Motor neuron (in vitro differentiated cells): ENCODE measurements around the gene C19orf25. TPM values are rescaled to one million over a fixed set of nuclear protein-coding genes. Genes with fewer than 3 reads are reported as not detected.
"Not testable (repeated sequence)": the region's sequence is repeated elsewhere in the genome, so short reads cannot be mapped to it uniquely, and the experiment has no call there.

Experiments used
- ATAC-seq, 8 experiments: fragments of 200-7000 bp; cut with Tn5 transposase; replicated peaks in 6 of 8; 2 replicates each; pipeline ENCODE4 v1.8.0; 2021; ENCODE audit warnings: mild to moderate bottlenecking in 8 of 8, moderate library complexity in 8 of 8
- H3K27ac ChIP-seq, 2 donors: fragments of 250-450 bp; sonication (Bioruptor Pico); 2 replicates each; pipeline ENCODE4 v1.9.0; 2021; ENCODE audit warnings: antibody characterized with exemption in 2 of 2, mild to moderate bottlenecking in 2 of 2, moderate library complexity in 1 of 2
- H3K4me1 ChIP-seq, 2 donors: fragments of 250-450 bp; sonication (Bioruptor Pico); replicated peaks in 1 of 2; 2 replicates each; pipeline ENCODE4 v1.6.1; 2021; ENCODE audit warnings: antibody characterized with exemption in 2 of 2, mild to moderate bottlenecking in 2 of 2, moderate library complexity in 1 of 2
- H3K4me3 ChIP-seq, 5 donors: fragments of 250-450 bp; sonication (Bioruptor Pico); 2 replicates each; pipeline ENCODE4 v1.9.0; 2021; ENCODE audit warnings: antibody characterized with exemption in 5 of 5, mild to moderate bottlenecking in 5 of 5, moderate library complexity in 4 of 5
- WGBS, 10 experiments: fragments of 450-650 bp; shearing (Covaris generic); methylation state at CpG; one replicate each; pipeline ENCODE4 v1.0.0; 2022; 5-methylcytosine and 5-hydroxymethylcytosine counted together
- in situ Hi-C, 9 experiments: fragments of 400-800 bp; cut with MboI; loops; one replicate each; pipeline ENCODE4 v1.15.0; 2021; ENCODE audit warnings: low sequenced_read_pairs in 9 of 9, low pct_unique_long_range_greater_than_20kb in 2 of 9; ENCODE audit not compliant: unreplicated experiment in 9 of 9
- total RNA-seq, 8 experiments: library from RNA; unstranded; fragments of 300-600 nt; gene quantifications; 2 replicates each; pipeline versions ENCODE4 v1.2.3 to v1.2.4, GENCODE V29; 2022

C19orf25 gene
- total RNA-seq, 8 experiments from 2014 or later = 27.2 to 34.3 (median 32.7) TPM

DNA sequence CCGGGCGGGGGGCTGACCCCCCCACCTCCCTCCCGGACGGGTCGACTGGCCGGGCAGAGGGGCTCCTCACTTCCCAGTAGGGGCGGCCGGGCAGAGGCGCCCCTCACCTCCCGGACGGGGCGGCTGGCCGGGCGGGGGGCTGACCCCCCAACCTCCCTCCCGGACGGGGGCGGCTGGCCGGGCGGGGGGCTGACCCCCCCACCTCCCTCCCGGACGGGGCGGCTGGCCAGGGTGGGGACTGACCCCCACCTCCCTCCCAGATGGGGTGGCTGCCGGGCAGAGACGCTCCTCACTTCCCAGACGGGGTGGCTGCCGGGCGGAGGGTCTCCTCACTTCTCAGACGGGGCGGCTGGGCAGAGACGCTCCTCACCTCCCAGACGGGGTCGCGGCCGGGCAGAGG lies 20.2 kb upstream of the C19orf25 start:
- no CpG with 5 or more reads among the region's 34 CpGs for WGBS, 10 experiments

DNA sequence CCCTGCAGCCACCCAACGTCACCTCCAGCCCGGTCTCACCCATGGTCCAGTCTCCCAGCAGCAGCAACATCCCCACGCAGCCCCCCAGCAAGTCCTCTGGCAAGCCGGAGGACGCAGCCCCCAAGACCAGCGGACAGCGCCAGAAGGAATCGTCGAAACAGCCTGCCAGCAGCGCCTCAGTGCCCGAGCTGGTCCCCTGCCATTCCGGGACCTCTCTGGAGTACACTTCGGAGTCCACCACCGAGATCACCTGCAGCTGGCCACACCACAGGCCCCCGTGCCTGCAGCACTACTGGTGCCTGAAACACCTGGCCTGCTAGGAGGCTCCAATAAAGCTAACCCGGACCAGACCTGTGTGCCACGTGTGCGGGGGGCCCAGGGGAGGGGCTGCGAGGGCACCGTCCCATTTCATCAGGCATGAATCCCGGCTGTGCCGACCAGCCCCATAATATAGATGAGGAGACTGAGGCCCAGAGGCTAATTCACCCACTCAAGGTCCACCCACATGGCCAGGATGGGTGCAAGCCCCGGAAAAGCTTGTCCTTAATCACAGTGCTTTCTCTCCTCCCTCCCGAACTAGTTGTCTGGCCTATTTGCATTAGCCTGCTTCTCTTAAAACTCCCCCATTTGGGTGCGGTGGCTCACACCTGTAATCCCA lies 18.7 kb upstream of the C19orf25 start:
- 40 to 100% (median 74%) methylated on average over 1 to 7 of the region's 25 CpGs; no CpG with 5 or more reads in 3 of the 10 experiments for WGBS, 10 experiments
- no peak overlapping the region for H3K27ac ChIP-seq
- ATAC-seq = no peak
- in situ Hi-C loops = no loop called here
- peaks cover 12 to 20% of the 10 kb centered on the region in 2 donors for H3K4me1 ChIP-seq
- H3K4me3 ChIP-seq = no peak overlapping the region

More for the DNA sequence above, 20.2 kb upstream of the C19orf25 start:
- peaks cover 15 to 17% of the 10 kb centered on the region in 2 donors for H3K4me1 ChIP-seq
- H3K27ac ChIP-seq, in situ Hi-C loops, H3K4me3 ChIP-seq, ATAC-seq: not testable (repeated sequence)

DNA sequence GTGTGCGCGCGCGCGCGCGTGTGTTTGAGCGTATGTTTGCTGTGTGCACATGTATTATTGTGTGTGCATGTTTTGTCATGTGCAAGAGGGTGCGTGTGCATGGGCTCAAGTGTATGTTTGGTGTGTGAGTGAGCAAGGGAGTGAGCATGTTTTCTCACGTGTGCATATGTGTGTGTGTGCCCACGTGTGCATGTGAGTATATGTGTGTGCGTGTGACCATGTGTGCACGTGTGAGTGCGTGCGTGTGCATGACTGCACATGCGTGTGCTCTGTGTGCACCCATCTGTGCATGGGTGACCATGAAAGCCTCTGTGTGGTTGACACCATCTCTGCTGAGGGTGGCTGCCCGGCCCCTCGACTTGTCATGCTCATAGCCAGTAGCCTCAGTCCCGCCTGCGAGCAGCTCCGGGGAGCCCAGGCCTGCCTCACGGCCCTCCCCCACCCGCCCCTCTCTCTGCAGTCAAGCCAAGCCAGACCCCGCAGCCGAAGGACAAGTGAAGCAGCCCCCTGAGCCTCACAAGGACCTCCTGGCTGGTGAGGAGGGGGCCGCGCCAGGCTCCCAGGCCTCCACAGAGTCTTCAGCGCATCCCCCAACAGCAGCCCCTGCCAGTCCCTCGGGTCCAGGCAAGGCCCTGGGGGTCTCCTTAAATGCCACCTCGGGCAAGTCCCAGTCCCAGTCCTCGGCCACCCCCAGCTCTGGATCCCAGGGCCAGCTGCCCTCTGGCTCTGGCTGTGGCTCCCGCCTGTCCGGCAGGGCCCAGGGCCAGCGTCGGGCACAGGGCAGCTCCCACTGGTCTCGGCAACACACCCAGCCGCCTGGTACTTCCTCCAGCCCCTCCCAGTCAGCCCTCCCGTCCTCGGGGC lies 17.9 kb upstream of the C19orf25 start:
- in situ Hi-C loops = no loop called here
- Histone ChIP-seq H3K4me1 (peaks cover 12 to 21% of the 10 kb centered on the region in 2 donors), H3K4me3 (no peak overlapping the region), H3K27ac (no peak overlapping the region)
- ATAC-seq = peak in 5 of 8 experiments; percentile 8 to 20 (median 15)
- 63 to 100% (median 82%) methylated on average over 2 to 8 of the region's 39 CpGs; no CpG with 5 or more reads in 7 of the 10 experiments for WGBS, 10 experiments

DNA sequence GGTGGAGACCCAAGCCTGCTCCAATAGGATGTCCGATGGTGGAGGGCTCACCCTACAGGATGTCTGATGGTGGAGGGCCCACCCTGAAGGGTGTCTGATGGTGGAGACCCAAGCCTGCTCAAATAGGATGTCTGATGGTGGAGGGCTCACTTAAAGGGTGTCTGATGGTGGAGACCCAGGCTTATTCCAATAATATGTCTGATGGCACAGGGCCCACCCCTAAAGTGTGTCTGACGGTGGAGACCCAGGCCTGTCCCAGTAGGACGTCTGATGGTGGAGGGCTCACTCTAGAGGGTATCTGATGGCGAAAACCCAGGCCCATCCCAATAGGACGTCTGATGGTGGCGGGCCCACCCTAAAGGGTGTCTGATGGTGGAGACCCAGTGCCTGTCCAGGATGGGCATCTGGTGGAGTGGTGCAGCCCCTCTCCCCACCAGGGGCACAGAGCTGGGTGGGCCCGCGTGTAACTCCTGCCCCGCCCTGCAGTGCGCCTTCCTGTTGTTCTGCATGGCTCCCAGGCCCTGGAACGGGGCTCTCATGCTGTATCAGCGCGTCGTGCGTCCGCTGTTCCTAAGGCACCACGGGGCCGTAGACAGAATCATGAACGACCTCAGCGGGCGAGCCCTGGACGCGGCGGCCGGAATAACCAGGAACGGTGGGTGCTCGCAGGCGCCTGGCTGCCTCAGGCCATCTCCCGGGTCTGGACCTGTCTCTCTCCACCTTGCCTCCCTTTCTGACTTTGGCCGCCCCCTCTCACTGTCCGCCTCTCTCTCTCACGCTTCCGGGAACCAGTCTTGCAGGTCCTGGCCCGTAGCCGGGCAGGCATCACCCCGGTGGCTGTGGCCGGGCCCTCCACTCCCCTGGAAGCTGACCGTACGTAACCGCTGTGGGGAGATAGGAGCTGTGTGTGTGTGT lies 17.0 kb upstream of the C19orf25 start:
- peaks cover 12 to 21% of the 10 kb centered on the region in 2 donors for H3K4me1 ChIP-seq
- ATAC-seq = peak in 3 of 8 experiments; percentile 2 to 5 (median 3)
- no peak overlapping the region for H3K27ac ChIP-seq
- H3K4me3 ChIP-seq = no peak overlapping the region
- WGBS, 10 experiments = 28 to 68% (median 40%) methylated on average over 2 to 10 of the region's 40 CpGs; no CpG with 5 or more reads in 7 of the 10 experiments
- in situ Hi-C loops = no loop called here

DNA sequence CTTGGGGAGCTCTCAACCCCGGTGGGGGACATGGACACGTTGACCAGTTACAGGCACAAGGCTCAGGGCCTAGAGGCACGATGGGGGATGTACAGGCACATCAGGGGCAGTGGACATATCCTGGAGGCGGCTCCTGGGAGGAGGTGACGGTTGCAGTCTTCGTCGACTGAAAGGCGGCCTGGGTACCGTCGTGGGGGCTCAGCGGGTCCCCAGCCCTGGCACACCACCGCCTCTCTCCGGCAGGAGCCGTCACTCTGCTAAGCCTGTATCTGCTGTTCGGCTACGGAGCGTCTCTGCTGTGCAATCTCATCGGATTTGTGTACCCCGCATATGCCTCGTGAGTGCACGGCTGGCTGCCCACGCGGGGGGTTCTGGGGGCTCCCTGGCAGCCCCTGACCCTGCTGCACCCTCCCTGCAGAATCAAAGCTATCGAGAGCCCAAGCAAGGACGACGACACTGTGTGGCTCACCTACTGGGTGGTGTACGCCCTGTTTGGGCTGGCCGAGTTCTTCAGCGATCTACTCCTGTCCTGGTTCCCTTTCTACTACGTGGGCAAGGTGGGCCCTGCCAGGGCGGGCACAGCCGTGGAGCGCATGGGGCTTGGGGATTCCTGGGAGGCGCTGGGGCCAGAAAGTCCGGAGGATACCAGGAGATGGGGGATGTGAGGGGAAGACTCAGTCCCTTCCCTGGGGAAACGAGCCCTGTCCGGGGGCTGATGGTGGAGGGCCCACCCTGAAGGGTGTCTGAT lies 16.2 kb upstream of the C19orf25 start:
- WGBS, 10 experiments = 63 to 100% (median 80%) methylated on average over 1 to 7 of the region's 37 CpGs; no CpG with 5 or more reads in 5 of the 10 experiments
- peaks cover 12 to 21% of the 10 kb centered on the region in 2 donors for H3K4me1 ChIP-seq

DNA sequence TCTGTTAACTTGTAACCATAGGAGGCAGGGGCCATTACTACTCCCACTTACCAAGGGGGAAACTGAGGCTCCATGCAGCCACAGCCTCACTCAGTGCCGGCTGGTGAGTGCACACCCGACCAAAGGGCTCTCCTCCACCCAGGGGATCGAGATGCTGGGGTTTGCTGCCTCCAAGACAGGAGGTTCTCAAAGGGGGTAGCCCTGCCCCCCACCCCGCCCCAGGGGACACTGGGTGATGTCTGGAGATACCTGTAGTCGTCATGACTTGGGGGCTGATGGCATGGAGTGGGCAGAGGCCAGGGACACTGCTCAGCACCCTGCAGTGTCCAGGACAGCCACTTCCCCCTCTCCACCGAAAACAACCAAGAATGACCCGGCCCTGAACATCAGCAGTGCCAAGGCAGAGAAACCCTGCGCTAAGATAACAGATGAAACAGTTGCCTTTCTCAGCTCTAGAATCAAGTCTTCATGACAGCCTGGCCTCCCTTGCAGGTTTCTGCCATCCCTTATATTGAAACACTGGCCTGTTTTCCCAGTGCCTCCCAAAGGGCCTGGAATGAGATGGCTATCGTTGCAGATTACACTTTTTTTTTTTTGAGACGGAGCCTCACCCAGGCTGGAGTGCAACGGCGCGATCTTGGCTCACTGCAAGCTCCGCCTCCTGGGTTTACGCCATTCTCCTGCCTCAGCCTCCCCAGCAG lies 15.2 kb upstream of the C19orf25 start:
- in situ Hi-C loops = no loop called here
- Histone ChIP-seq H3K4me1 (peaks cover 19 to 28% of the 10 kb centered on the region in 2 donors), H3K27ac (no peak overlapping the region), H3K4me3 (no peak overlapping the region)
- ATAC-seq = no peak
- 70 to 90% (median 75%) methylated on average over 2 of the region's 15 CpGs; no CpG with 5 or more reads in 7 of the 10 experiments for WGBS, 10 experiments

More for the DNA sequence above, 16.2 kb upstream of the C19orf25 start:
- no peak for ATAC-seq
- H3K27ac ChIP-seq = no peak overlapping the region
- in situ Hi-C loops = no loop called here
- no peak overlapping the region for H3K4me3 ChIP-seq

DNA sequence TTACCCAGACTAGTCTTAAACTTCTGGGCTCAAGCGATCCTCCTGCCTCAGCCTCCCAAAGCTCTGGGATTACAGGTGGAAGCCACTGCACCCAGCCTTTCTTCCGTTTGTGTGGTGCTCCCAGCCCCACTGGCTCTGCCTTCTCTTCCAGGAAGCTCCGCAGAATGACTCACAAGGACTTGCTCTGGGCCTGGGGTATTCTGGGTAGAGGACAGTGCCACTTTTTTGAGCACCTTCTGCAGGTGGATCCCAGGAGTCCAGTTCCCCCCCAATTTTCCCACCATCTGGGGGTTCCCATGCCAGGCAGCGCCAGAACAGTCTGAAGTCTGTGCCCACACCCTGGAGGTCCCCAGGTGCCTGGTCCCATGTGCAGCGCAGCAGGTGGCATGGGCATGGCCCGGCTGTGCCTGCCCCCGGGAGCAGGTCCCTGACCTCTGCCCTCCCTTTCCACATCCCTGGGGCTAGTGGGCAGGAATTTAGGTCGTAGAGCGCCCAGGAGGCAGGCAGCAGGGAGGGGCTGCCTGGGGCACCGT lies 13.5 kb upstream of the C19orf25 start:
- no peak overlapping the region for H3K27ac ChIP-seq
- H3K4me1 ChIP-seq = peaks cover 15 to 23% of the 10 kb centered on the region in 2 donors
- no peak overlapping the region for H3K4me3 ChIP-seq
- in situ Hi-C loops = no loop called here
- ATAC-seq = no peak
- WGBS, 10 experiments = 36 to 80% (median 45%) methylated on average over 1 to 4 of the region's 10 CpGs; no CpG with 5 or more reads in 4 of the 10 experiments

DNA sequence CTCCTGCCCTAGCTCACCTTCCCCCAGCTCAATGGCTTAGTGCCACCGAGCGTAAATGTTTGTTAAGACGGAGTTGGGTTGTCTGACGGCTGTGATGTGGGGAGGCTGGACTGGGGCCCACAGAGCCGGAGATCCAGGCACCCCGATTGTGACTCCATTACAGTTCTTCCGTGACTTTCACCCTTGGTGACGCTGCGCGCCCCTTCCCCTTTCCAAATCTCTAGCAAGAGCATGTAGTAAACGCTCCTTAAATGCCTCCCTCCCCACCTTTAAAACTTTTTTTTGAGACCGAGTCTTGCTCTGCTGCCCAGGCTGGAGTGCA lies 12.8 kb upstream of the C19orf25 start:
- WGBS, 10 experiments = 17 to 81% (median 58%) methylated on average over 1 to 6 of the region's 12 CpGs; no CpG with 5 or more reads in 4 of the 10 experiments
- ATAC-seq = no peak

DNA sequence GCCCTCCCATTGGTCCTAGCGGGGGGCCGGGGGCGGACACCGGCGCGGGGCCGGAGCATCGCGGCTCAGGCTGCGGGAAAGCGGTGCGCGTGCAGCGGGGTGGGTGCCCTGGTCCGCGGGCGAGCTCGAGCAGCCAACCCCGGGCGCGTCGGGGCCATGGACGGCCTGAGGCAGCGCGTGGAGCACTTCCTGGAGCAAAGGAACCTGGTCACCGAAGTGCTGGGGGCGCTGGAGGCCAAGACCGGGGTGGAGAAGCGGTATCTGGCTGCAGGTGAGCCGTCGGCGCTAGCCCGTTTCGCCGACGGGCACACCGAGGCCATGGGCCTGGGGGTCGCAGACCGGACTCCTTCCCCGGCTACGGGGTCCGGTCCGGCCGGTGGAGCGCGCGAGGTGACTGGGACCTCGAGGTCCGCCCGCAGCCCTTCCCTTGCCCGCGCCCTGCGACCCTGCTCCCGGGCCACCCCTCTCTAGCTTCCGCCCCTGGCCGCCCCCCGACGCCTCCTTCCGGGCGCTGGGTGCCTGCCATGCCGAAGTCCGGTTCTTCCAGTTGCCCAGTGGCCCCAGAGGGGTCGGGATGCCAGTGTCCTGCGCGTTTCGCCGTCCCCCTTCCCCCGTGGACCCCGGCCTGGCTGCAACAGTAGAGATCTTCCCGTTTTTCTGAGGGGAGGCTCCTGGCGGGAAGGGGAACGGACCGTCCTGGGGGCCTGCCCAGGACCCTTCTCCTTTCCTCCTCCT lies 12.3 kb upstream of the C19orf25 start, which contains the start of gene REEP6:
TSS of gene REEP6 (plus strand) at position 68 of the 735 bp plus-strand sequence. CDS start at position 157, 89 bp downstream.
- in situ Hi-C loops = no loop called here

More for the DNA sequence above, 12.8 kb upstream of the C19orf25 start:
- peak overlapping the region in 1 of 5 donors; percentile 45 for H3K4me3 ChIP-seq
- in situ Hi-C loops = no loop called here
- peaks cover 15 to 18% of the 10 kb centered on the region in 2 donors for H3K4me1 ChIP-seq
- no peak overlapping the region for H3K27ac ChIP-seq

DNA sequence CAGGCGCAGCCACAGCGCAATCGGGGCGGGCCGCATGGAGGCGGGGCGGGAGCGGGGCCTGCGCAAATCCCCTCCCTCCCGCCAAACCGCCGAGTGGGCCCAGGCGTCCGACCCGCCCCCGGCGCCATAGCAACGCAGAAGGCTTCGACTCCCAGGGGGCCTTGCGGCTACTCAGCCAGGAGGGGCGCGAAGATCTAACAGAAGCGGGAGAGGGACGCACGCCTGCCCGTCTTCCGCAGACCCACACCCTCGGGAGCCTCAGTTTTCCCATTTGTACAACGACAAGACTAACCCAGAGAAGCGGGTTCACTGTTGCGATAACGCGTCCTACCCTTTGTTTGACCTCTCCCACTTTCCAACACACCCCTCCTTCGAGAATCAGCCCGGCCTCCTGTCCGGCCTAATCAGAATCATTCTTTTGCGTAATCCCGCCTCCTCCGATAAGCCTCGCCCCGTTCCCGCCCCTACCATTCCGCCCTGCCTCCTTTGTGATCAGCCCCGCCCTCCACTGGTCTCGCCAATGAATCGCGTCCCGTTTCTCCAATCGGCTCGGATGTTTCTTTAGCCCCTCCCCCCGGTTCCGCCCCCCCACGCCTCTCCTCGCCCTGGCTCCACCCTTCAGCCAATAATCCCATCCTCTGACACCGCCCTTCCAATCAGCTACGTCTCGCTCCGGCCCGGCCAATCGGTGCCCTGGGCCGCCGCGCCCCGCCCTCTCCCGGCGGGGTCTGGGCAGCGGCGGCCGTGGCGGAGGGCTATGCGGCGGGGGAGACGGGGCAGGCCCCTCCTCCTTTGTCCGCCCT lies 11.5 kb upstream of the C19orf25 start, which contains the start of gene PCSK4:
TSS of gene PCSK4 (minus strand) at position 40 of the 803 bp plus-strand sequence. CDS start at position 36, 4 bp downstream.
- in situ Hi-C loops = no loop called here
- peak within 1 kb of the TSS; percentile 40 to 47 (median 46) for H3K4me3 ChIP-seq
- peak; percentile 85 to 91 (median 90) for ATAC-seq
- 0% methylated on average over 5 of the region's 74 CpGs; no CpG with 5 or more reads in 9 of the 10 experiments for WGBS, 10 experiments
- H3K27ac ChIP-seq = peak within 1 kb of the TSS; percentile 79 to 80
- H3K4me1 ChIP-seq = peaks cover 14 to 15% of the 10 kb centered on the region in 2 donors

More for the DNA sequence above, 12.3 kb upstream of the C19orf25 start, which contains the start of gene REEP6:
- peaks cover 14 to 15% of the 10 kb centered on the region in 2 donors for H3K4me1 ChIP-seq
- WGBS, 10 experiments = 0 to 11% (median 2%) methylated on average over 2 to 11 of the region's 73 CpGs; no CpG with 5 or more reads in 6 of the 10 experiments
- no peak for ATAC-seq
- peak within 1 kb of the TSS; percentile 79 to 80 for H3K27ac ChIP-seq
- H3K4me3 ChIP-seq = peak within 1 kb of the TSS; percentile 40 to 47 (median 46)
